T follicular helper cell (primary cell): ENCODE results near the gene ARPP21.
"Not testable (repeated sequence)": the region's sequence is repeated elsewhere in the genome, so short reads cannot be mapped to it uniquely, and the experiment has no call there.

Source experiments
- DNase-seq: peaks from one replicate; pipeline ENCODE4 v3.0.0-alpha.2; 2020; ENCODE audit warnings: low read depth
- total RNA-seq, 2 experiments: gene quantifications; one replicate each; lab custom pipeline; 2026; lab: John Stamatoyannopoulos, UW

The ARPP21 gene
- 0 to 0.04 reads per million in 2 experiments for total RNA-seq

- DNase-seq = no peak
Observed at GRCh38 chr3:35639254-35640186, at the start of gene ARPP21. Gene ARPP21, plus strand, starts transcription at chr3:35639525. Its CDS starts 42,227 bp downstream, at chr3:35681752.

- no peak for DNase-seq
Observed at GRCh38 chr3:35592589-35593295, 46.6 kb upstream of the ARPP21 start.

- DNase-seq = no peak
Observed at GRCh38 chr3:35594739-35595138, 44.6 kb upstream of the ARPP21 start.

- no peak for DNase-seq
Observed at GRCh38 chr3:35596335-35596995, 42.9 kb upstream of the ARPP21 start.

GRCh38 chr3:35597490-35597889, 41.8 kb upstream of the ARPP21 start:
- DNase-seq = no peak

GRCh38 chr3:35598804-35599203, 40.5 kb upstream of the ARPP21 start:
- DNase-seq = no peak

- no peak for DNase-seq
Observed at GRCh38 chr3:35601959-35602358, 37.4 kb upstream of the ARPP21 start.

- no peak for DNase-seq
Observed at GRCh38 chr3:35602395-35602936, 36.9 kb upstream of the ARPP21 start.

- no peak for DNase-seq
Observed at GRCh38 chr3:35616346-35616745, 23.0 kb upstream of the ARPP21 start.

GRCh38 chr3:35617370-35617769, 22.0 kb upstream of the ARPP21 start:
- DNase-seq = no peak

- not testable (repeated sequence) for DNase-seq
Observed at GRCh38 chr3:35620238-35620637, 19.1 kb upstream of the ARPP21 start.

- DNase-seq = no peak
Observed at GRCh38 chr3:35624698-35625097, 14.6 kb upstream of the ARPP21 start.

GRCh38 chr3:35633332-35634124, 5.8 kb upstream of the ARPP21 start:
- DNase-seq = no peak

- DNase-seq = no peak
Observed at GRCh38 chr3:35635407-35635806, 3.9 kb upstream of the ARPP21 start.

GRCh38 chr3:35635926-35636683, 3.2 kb upstream of the ARPP21 start:
- DNase-seq = no peak

- no peak for DNase-seq
Observed at GRCh38 chr3:35638251-35638979, 910 bp upstream of the ARPP21 start.

- DNase-seq = no peak
Observed at GRCh38 chr3:35638980-35639253, 408 bp upstream of the ARPP21 start.

- no peak for DNase-seq
Observed at GRCh38 chr3:35640190-35641165, 1.2 kb downstream of the ARPP21 start.

- DNase-seq = no peak
Observed at GRCh38 chr3:35641331-35641730, 2.0 kb downstream of the ARPP21 start.
